ENCODE results near the gene OR51A7. TPM values are rescaled to one million over a fixed set of nuclear protein-coding genes. Genes with fewer than 3 reads are reported as not detected.
"Not testable (repeated sequence)": the region's sequence is repeated elsewhere in the genome, so short reads cannot be mapped to it uniquely, and the experiment has no call there.

Gene OR51A7
- total RNA-seq, 3 donors from 2014 or later = not detected

DNA sequence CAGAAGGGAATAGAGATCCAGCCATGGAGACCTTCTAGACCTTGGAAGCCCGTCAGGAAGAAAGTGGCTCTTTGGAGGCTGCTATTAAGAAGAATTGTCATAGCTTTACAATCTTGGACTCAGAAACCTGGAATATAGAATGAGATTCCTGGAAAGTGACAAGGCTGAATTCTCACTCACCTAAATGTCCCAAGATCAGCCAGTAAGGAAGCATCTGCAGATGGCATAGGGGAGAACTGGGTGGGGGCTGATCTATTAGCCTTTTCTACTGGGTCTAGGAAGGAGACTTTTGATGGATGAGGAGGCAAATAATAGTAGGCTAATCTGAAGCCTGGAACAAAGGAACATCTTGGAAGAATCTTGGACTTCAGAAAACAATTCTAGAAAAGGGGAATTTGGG lies 20.7 kb downstream of the OR51A7 start, which contains the start of gene OR51G1:
OR51G1 (minus strand) TSS at position 101 of the 400 bp plus-strand sequence; CDS start at position 101, 0 bp downstream.
- H3K4me1 ChIP-seq (ENCODE audit: low read depth) = no peaks in the 10 kb centered on the region
- no peaks in the 10 kb centered on the region for H3K9me3 ChIP-seq
- no peak within 1 kb of the TSS for H3K4me3 ChIP-seq
- H3K36me3 ChIP-seq (ENCODE audit: low read depth) = no peaks in the 10 kb centered on the region
- no peak for ATAC-seq
- DNase-seq = no peak
- intact Hi-C loops (cut with DNase I, micrococcal nuclease) = no loop called here
- TF ChIP-seq, protein P1, sequence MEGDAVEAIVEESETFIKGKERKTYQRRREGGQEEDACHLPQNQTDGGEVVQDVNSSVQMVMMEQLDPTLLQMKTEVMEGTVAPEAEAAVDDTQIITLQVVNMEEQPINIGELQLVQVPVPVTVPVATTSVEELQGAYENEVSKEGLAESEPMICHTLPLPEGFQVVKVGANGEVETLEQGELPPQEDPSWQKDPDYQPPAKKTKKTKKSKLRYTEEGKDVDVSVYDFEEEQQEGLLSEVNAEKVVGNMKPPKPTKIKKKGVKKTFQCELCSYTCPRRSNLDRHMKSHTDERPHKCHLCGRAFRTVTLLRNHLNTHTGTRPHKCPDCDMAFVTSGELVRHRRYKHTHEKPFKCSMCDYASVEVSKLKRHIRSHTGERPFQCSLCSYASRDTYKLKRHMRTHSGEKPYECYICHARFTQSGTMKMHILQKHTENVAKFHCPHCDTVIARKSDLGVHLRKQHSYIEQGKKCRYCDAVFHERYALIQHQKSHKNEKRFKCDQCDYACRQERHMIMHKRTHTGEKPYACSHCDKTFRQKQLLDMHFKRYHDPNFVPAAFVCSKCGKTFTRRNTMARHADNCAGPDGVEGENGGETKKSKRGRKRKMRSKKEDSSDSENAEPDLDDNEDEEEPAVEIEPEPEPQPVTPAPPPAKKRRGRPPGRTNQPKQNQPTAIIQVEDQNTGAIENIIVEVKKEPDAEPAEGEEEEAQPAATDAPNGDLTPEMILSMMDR (IDR thresholded peaks at IDR 0.05) = no peak

DNA sequence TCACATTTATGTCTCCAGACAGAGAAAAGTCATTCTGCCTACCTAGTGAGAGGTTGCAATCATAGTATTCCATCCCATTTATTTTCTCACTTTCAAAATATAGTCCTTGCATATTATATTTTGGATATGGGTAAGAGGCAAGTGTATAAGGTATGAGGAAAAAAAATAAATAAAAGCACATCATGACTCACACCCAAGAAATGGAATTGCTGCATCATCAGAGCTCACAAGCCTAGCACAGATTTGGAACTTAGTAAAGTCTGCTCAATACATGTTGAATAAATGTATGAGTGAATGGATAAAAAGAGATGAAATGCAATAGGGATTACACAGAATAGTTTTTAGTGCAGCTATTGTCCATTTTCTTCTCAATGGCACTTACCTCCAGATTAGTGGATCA lies 23.0 kb downstream of the OR51A7 start:
- no peak for ATAC-seq
- no peak for DNase-seq
- Histone ChIP-seq H3K4me3 (no peak overlapping the region), H3K36me3 (ENCODE audit: low read depth) (no peaks in the 10 kb centered on the region), H3K4me1 (ENCODE audit: low read depth) (no peaks in the 10 kb centered on the region), H3K9me3 (no peaks in the 10 kb centered on the region)
- TF ChIP-seq, protein P1 (IDR thresholded peaks at IDR 0.05) = no peak
- intact Hi-C loops (cut with DNase I, micrococcal nuclease) = no loop called here

DNA sequence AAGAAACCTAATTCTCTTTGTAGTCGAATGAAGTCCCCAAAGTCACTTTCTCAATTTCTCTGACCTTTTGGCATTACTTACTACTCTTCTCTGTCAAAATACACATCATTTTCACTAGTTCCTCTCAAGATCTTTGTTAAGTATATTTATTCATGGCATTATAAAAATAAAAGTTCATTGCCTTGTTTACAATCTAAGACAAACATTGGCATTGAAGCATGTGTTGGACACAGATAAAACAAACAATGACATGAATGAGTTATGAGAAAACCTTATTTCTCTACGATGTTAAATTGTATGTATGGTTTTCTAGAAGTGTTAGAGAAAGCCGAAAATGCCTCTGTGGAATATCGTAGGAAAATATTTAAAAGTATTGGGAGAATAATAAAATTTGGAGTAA lies 29.2 kb downstream of the OR51A7 start:
- DNase-seq = no peak
- Histone ChIP-seq H3K36me3 (ENCODE audit: low read depth) (no peaks in the 10 kb centered on the region), H3K9me3 (no peaks in the 10 kb centered on the region), H3K4me3 (no peak overlapping the region), H3K4me1 (ENCODE audit: low read depth) (no peaks in the 10 kb centered on the region)
- intact Hi-C loops (cut with DNase I, micrococcal nuclease) = no loop called here
- TF ChIP-seq, protein P1 (IDR thresholded peaks at IDR 0.05) = no peak
- ATAC-seq = no peak

DNA sequence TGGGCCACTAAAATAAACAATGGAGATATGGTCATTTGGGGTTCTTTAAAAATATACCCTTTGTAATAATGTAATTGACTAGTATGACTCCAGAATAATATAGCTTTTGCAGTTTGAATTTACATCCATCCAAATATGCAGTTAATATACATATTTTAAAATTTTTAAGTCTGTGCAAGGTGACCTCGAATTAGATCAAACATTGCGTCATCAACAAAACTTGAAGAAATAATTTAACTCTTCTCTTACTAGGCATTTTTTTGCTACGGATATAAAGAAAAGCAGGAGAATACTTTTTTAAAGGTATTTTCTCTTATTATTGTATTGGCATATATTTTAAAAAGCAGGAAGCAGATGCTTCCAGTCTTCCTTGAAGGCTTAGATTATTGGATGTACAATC lies 33.2 kb downstream of the OR51A7 start:
- ATAC-seq = no peak
- DNase-seq = no peak
- Histone ChIP-seq H3K9me3 (no peaks in the 10 kb centered on the region), H3K4me1 (ENCODE audit: low read depth) (no peaks in the 10 kb centered on the region), H3K4me3 (no peak overlapping the region), H3K36me3 (ENCODE audit: low read depth) (no peaks in the 10 kb centered on the region)
- TF ChIP-seq, protein P1 (IDR thresholded peaks at IDR 0.05) = no peak
- intact Hi-C loops (cut with DNase I, micrococcal nuclease) = no loop called here

DNA sequence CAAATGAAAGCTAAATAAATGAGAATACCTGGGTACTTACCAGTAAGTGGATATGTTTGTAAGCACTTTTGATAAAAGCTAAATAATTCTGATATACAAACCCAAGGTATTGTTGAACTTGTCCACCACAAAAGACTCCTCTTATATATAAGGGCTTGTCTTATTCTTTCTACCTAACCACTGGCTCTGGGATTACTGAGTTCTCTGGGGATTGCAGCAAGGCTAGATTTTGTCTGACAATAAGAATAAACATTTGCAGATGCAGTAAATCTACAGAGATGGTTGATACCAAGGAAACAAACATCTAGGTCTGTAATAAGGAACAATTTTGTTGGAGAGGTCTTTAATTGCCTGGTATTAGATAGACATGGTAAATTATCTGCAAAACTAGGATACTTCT lies 43.9 kb downstream of the OR51A7 start, which contains the start of gene OR51A4:
OR51A4 (minus strand) TSS at position 101 of the 400 bp plus-strand sequence. CDS start 505 bp downstream, outside the sequence.
- H3K4me1 ChIP-seq (ENCODE audit: low read depth) = no peaks in the 10 kb centered on the region
- DNase-seq (no peak), ATAC-seq (no peak)
- no peaks in the 10 kb centered on the region for H3K9me3 ChIP-seq
- H3K4me3 ChIP-seq = no peak within 1 kb of the TSS
- intact Hi-C loops (cut with DNase I, micrococcal nuclease) = no loop called here
- TF ChIP-seq, protein P1 (IDR thresholded peaks at IDR 0.05) = no peak
- no peaks in the 10 kb centered on the region for H3K36me3 ChIP-seq (ENCODE audit: low read depth)

DNA sequence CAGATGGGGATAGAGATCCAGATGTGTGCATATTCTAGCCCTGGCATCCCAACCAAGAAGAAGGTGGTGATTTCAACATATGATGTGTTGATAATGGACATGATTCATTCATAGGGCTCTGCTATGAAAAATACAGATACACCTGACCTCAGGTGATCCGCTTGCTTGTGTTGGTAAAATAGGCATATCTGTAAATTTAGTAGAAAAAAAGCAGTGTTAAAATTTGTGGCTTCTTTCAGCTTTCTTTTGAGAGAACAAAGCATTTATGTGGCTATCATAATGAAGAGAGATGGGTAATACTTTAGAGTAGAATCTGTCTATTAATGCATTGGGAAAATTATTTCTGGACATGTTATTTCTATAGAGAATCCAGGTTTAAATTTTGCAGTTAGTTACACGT lies 52.0 kb downstream of the OR51A7 start, which contains the start of gene OR51A2:
OR51A2 (minus strand) TSS at position 101 of the 400 bp plus-strand sequence; CDS start at position 101, 0 bp downstream.
- H3K9me3 ChIP-seq; H3K4me1 ChIP-seq (ENCODE audit: low read depth); H3K4me3 ChIP-seq; DNase-seq; intact Hi-C loops (cut with DNase I, micrococcal nuclease); ATAC-seq; H3K36me3 ChIP-seq (ENCODE audit: low read depth): not testable (repeated sequence)

Data from mucosa of descending colon (tissue), 3 donors.